ENCODE results near the gene GNAI3.

GNAI3 gene

DNA sequence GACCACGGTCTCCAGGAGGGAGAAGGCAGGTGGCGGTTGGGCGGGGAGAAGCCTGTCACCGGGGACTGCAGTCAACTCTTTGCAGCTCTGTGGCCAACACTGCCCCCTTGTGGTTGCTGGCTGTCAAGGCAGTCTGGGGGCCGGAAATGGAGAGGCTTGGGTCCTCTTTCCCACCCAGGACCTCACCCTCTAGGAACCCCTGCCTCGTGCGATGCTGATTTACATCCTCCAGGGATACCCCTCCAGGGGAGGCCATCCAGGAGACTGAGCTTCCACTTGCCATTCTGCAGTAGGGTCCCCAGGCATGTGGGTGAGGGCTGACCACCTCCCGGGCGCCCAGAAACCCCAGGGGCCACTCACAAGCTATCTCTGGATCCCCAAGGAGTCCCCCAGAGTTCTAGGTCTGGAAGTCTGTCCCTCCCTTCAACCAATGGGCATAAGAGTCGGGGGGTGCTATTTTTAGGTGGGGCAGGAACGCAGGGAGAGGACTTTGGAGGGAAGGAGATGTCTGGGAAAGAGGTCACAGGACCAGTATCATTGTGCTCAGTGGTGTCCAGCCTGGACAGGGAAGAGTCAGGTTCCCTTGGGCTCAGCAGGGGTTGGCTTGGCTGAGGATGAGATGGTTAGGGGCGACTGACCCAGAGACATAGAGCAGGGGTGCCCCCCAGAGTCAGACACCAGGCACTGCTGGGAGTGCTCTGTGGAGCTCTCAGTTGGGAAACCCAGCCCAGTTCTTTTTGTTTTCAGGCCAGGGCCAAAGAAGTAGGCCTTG lies 15.9 kb upstream of the GNAI3 start:
- no peak overlapping the region for H3K4me3 ChIP-seq (ENCODE audit: low read depth, low read length)
- TF ChIP-seq, protein P1, sequence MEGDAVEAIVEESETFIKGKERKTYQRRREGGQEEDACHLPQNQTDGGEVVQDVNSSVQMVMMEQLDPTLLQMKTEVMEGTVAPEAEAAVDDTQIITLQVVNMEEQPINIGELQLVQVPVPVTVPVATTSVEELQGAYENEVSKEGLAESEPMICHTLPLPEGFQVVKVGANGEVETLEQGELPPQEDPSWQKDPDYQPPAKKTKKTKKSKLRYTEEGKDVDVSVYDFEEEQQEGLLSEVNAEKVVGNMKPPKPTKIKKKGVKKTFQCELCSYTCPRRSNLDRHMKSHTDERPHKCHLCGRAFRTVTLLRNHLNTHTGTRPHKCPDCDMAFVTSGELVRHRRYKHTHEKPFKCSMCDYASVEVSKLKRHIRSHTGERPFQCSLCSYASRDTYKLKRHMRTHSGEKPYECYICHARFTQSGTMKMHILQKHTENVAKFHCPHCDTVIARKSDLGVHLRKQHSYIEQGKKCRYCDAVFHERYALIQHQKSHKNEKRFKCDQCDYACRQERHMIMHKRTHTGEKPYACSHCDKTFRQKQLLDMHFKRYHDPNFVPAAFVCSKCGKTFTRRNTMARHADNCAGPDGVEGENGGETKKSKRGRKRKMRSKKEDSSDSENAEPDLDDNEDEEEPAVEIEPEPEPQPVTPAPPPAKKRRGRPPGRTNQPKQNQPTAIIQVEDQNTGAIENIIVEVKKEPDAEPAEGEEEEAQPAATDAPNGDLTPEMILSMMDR (IDR thresholded peaks at IDR 0.05; ENCODE audit: low read depth, low read length), result peak; percentile 91
- TF ChIP-seq, protein P2, sequence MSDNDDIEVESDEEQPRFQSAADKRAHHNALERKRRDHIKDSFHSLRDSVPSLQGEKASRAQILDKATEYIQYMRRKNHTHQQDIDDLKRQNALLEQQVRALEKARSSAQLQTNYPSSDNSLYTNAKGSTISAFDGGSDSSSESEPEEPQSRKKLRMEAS (IDR thresholded peaks at IDR 0.05; ENCODE audit: low read depth, low read length), result peak; percentile 44; the same call in 1 of the 2 replicates
- TF ChIP-seq POLR2A (IDR thresholded peaks at IDR 0.05; ENCODE audit: extremely low read depth, insufficient read length), result no peak
- TF ChIP-seq MYC (IDR thresholded peaks at IDR 0.05; ENCODE audit: low read depth, low read length), result no peak; the same call in 1 of the 2 replicates
- peak; percentile 83 for DNase-seq (ENCODE audit: low read depth)

DNA sequence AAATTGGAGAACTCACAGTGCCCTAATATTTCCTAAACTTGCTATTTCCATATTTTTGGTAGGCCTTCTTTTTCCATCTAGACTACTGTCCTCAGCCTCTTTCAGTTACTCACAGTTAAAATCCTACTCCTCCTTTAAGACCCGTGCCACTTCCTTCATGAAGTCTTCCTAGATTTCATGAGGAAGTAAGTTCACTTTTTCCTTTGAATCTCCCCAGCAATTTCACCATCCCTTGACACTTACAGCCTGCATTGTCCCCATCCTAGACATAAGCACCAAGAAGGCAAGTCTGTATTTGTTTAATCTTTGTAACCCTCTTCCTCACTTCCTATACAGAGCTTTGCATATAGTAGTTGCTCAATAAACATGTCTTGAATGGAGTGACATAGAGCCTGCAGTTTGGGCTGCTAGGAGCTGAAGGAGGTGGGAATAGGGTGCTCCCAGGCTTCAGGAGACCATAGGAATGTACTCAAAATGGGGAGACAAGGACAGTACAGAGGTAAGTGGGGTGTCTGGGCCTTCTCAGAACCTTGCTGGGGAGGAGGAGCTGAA lies 14.0 kb upstream of the GNAI3 start:
- no peak overlapping the region for H3K4me3 ChIP-seq (ENCODE audit: low read depth, low read length)
- no peak for TF ChIP-seq MYC (IDR thresholded peaks at IDR 0.05; ENCODE audit: low read depth, low read length)
- no peak for TF ChIP-seq POLR2A (IDR thresholded peaks at IDR 0.05; ENCODE audit: extremely low read depth, insufficient read length)
- TF ChIP-seq, protein P1 (IDR thresholded peaks at IDR 0.05; ENCODE audit: low read depth, low read length), result no peak
- TF ChIP-seq, protein P2 (IDR thresholded peaks at IDR 0.05; ENCODE audit: low read depth, low read length), result no peak
- no peak for DNase-seq (ENCODE audit: low read depth)

DNA sequence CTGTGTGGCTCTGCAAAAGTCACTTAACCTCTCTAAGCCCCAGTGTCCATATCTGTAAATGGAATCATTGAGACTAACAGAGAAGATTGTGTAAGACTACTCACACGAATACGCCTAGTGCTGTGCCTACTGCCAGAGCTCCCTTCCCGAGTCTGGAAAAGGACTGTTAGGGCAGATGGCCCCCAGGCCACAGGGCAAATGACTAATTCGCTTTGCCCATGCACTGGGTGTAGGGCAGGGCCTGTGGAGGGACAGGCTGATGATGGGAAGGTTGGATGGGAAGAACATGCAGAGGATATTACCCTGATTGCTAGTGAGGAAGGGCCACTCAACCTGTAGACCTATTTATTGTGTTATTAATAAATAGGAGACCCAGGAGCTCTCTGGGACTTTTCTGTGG lies 12.9 kb upstream of the GNAI3 start:
- no peak overlapping the region for H3K4me3 ChIP-seq (ENCODE audit: low read depth, low read length)
- no peak for DNase-seq (ENCODE audit: low read depth)
- TF ChIP-seq, protein P1 (IDR thresholded peaks at IDR 0.05; ENCODE audit: low read depth, low read length), result no peak
- TF ChIP-seq MYC (IDR thresholded peaks at IDR 0.05; ENCODE audit: low read depth, low read length), result no peak
- no peak for TF ChIP-seq POLR2A (IDR thresholded peaks at IDR 0.05; ENCODE audit: extremely low read depth, insufficient read length)
- TF ChIP-seq, protein P2 (IDR thresholded peaks at IDR 0.05; ENCODE audit: low read depth, low read length), result no peak

DNA sequence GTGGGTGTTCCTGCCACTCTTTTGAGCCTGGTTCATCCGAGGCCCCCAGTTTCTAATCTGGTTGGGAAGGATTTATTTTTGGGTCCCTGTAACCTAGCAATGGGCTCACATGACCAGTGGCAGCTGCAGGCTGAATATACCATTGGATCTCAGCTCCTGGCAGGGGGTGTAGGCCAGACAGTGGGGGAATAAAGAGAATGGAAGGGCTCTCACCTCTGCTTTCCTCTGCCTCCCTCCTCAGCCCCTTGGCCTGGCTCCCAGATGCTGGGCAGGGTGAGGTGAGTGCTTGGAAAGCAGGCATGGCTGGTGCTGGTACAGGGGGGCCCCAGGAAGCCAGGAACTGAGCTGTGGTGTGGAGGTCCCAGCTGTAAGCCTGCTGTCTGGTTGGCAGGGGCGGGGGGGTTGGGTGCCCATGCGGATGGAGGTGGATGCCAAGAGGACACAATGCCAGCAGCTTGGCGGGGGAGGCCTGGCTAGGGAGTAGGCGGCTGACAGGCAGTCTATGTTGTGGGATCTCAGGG lies 12.4 kb upstream of the GNAI3 start:
- TF ChIP-seq, protein P1 (IDR thresholded peaks at IDR 0.05; ENCODE audit: low read depth, low read length), result no peak
- no peak for TF ChIP-seq MYC (IDR thresholded peaks at IDR 0.05; ENCODE audit: low read depth, low read length)
- TF ChIP-seq, protein P2 (IDR thresholded peaks at IDR 0.05; ENCODE audit: low read depth, low read length), result no peak
- no peak for TF ChIP-seq POLR2A (IDR thresholded peaks at IDR 0.05; ENCODE audit: extremely low read depth, insufficient read length)
- H3K4me3 ChIP-seq (ENCODE audit: low read depth, low read length), result no peak overlapping the region
- DNase-seq (ENCODE audit: low read depth), result no peak

DNA sequence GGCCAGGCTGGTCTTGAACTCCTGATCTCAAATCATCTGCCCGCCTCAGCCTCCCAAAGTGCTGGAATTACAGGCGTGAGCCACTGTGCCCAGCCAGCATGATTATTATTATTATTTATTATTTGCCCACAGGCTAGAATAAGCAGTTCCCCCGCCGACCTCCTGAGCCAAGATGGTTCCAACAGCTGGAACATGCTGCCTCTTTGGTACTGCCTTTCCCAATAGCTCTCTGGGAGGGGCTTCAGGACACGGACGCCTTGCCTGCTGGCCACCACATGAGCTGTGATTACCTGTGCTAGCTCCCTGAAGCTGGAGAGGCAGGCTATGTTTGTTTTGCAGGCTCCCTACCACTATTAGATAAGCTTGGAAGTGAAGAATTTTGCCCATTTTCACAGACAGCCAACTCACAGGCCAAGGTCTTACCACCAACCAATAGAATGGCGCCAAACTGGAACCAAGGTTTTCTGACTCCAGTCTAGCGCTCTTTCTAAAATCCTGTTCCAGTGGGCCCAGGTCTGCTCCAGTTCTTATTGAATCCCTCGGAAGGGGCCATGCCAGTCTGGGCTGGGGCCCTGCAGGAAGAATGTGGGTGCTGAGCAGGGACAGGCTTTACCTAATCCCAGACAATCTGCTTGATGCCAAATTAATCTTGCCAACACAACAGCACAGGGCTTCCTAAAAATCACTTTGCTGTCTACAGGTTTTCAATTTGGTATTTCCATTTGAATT lies 10.8 kb upstream of the GNAI3 start:
- TF ChIP-seq, protein P2 (IDR thresholded peaks at IDR 0.05; ENCODE audit: low read depth, low read length), result no peak
- no peak for TF ChIP-seq POLR2A (IDR thresholded peaks at IDR 0.05; ENCODE audit: extremely low read depth, insufficient read length)
- no peak for TF ChIP-seq MYC (IDR thresholded peaks at IDR 0.05; ENCODE audit: low read depth, low read length)
- TF ChIP-seq, protein P1 (IDR thresholded peaks at IDR 0.05; ENCODE audit: low read depth, low read length), result no peak
- H3K4me3 ChIP-seq (ENCODE audit: low read depth, low read length), result no peak overlapping the region
- no peak for DNase-seq (ENCODE audit: low read depth)
